Osteoblast (primary cell): ENCODE results near the gene NEB. TPM values are rescaled to one million over a fixed set of nuclear protein-coding genes. Genes with fewer than 3 reads are reported as not detected.

Source experiments
- DNase-seq: peaks from one replicate; pipeline ENCODE4 v3.0.0; 2011; ENCODE audit warnings: low spot score, mixed read lengths; ENCODE audit not compliant: insufficient read length; ENCODE audit errors: missing footprints
- H2AFZ ChIP-seq: 2 replicates; pipeline ENCODE4 v1.6.0; 2011; ENCODE audit warnings: mild to moderate bottlenecking, low read length
- H3K27ac ChIP-seq: 2 replicates; pipeline ENCODE4 v1.5.1; 2011; ENCODE audit warnings: mild to moderate bottlenecking, low read depth, low read length, moderate library complexity
- H3K27me3 ChIP-seq: 2 replicates; pipeline ENCODE4 v1.6.0; 2012; ENCODE audit warnings: mild to moderate bottlenecking, control low read depth, inconsistent platforms, low read length, moderate library complexity; ENCODE audit not compliant: insufficient read depth
- H3K36me3 ChIP-seq: 2 replicates; pipeline ENCODE4 v1.5.1; 2011; ENCODE audit warnings: mild to moderate bottlenecking, low read length, control low read depth, moderate library complexity; ENCODE audit not compliant: insufficient read depth
- H3K4me1 ChIP-seq: 2 replicates; pipeline ENCODE4 v1.5.1; 2011; ENCODE audit warnings: mild to moderate bottlenecking, low read length, control low read depth, moderate library complexity; ENCODE audit not compliant: insufficient read depth
- H3K4me2 ChIP-seq: 2 replicates; pipeline ENCODE4 v1.6.0; 2011; ENCODE audit warnings: mild to moderate bottlenecking, low read length; ENCODE audit not compliant: insufficient read depth
- H3K4me3 ChIP-seq: fragments of 200-600 bp; sonication (generic); 3 replicates; pipeline ENCODE4 v1.5.1; 2012; ENCODE audit warnings: mild to moderate bottlenecking, low read length, inconsistent platforms; ENCODE audit not compliant: insufficient read depth
- H3K79me2 ChIP-seq: 2 replicates; pipeline ENCODE4 v1.6.0; 2012; ENCODE audit warnings: mild to moderate bottlenecking, low read length, control low read depth, inconsistent platforms; ENCODE audit not compliant: insufficient read depth
- H3K9me3 ChIP-seq: 2 replicates; pipeline ENCODE4 v1.5.1; 2011; ENCODE audit warnings: low read depth, low read length, control low read depth
- H4K20me1 ChIP-seq: 2 replicates; pipeline ENCODE4 v1.6.0; 2012; ENCODE audit warnings: mild to moderate bottlenecking, low read length, control low read depth; ENCODE audit not compliant: insufficient read depth
- CTCF ChIP-seq: IDR thresholded peaks from 2 replicates; pipeline ENCODE4 v1.5.1; 2011; ENCODE audit warnings: mild to moderate bottlenecking, low read depth, low read length, moderate library complexity; ENCODE audit errors: extremely low read depth
- total RNA-seq: library from RNA; depleted of rRNA; stranded (reverse); fragments of >200 nt; gene quantifications from 2 replicates; pipeline ENCODE4 v1.2.3, GENCODE V29; 2012

The NEB gene
- total RNA-seq, 1 donor: 0.36 TPM

GRCh38 chr2:151551556-151551955, 182.7 kb downstream of the NEB start:
- no peaks in the 10 kb centered on the region for H3K36me3 ChIP-seq
- no peak for TF ChIP-seq CTCF
- H3K9me3 ChIP-seq: no peaks in the 10 kb centered on the region
- H4K20me1 ChIP-seq: no peaks in the 10 kb centered on the region
- H3K4me2 ChIP-seq: no peak overlapping the region
- H2AFZ ChIP-seq: no peak overlapping the region
- DNase-seq: no peak
- H3K27ac ChIP-seq: no peak overlapping the region
- no peaks in the 10 kb centered on the region for H3K4me1 ChIP-seq
- no peaks in the 10 kb centered on the region for H3K27me3 ChIP-seq
- no peaks in the 10 kb centered on the region for H3K79me2 ChIP-seq
- H3K4me3 ChIP-seq: no peak overlapping the region

- Histone ChIP-seq H4K20me1 (no peaks in the 10 kb centered on the region), H3K4me1 (no peaks in the 10 kb centered on the region), H3K9me3 (no peaks in the 10 kb centered on the region), H3K27me3 (no peaks in the 10 kb centered on the region), H2AFZ (no peak overlapping the region), H3K4me3 (no peak overlapping the region), H3K27ac (no peak overlapping the region), H3K4me2 (no peak overlapping the region), H3K36me3 (no peaks in the 10 kb centered on the region), H3K79me2 (no peaks in the 10 kb centered on the region)
- no peak for TF ChIP-seq CTCF
- no peak for DNase-seq
Observed at GRCh38 chr2:151549191-151549590, 185.1 kb downstream of the NEB start.

GRCh38 chr2:151544449-151544848, 189.8 kb downstream of the NEB start:
- Histone ChIP-seq H3K36me3 (no peaks in the 10 kb centered on the region), H4K20me1 (no peaks in the 10 kb centered on the region), H2AFZ (no peak overlapping the region), H3K4me1 (no peaks in the 10 kb centered on the region), H3K79me2 (no peaks in the 10 kb centered on the region), H3K27me3 (no peaks in the 10 kb centered on the region), H3K9me3 (no peaks in the 10 kb centered on the region), H3K4me3 (no peak overlapping the region), H3K27ac (no peak overlapping the region), H3K4me2 (no peak overlapping the region)
- TF ChIP-seq CTCF: no peak
- DNase-seq: no peak

- H4K20me1 ChIP-seq: no peaks in the 10 kb centered on the region
Observed at GRCh38 chr2:151543876-151544275, 190.4 kb downstream of the NEB start.

More at GRCh38 chr2:151543876-151544275, 190.4 kb downstream of the NEB start:
- Histone ChIP-seq H3K27me3 (no peaks in the 10 kb centered on the region), H3K9me3 (no peaks in the 10 kb centered on the region), H3K79me2 (no peaks in the 10 kb centered on the region), H3K4me1 (no peaks in the 10 kb centered on the region), H3K36me3 (no peaks in the 10 kb centered on the region), H3K4me2 (no peak overlapping the region), H3K4me3 (no peak overlapping the region), H3K27ac (no peak overlapping the region), H2AFZ (no peak overlapping the region)
- no peak for DNase-seq
- TF ChIP-seq CTCF: no peak
